Omental fat pad (tissue), 4 donors: ENCODE data around the gene PRSS50. TPM values are rescaled to one million over a fixed set of nuclear protein-coding genes. Genes with fewer than 3 reads are reported as not detected.
"Not testable (repeated sequence)": the region's sequence is repeated elsewhere in the genome, so short reads cannot be mapped to it uniquely, and the experiment has no call there.

Experiments used
- ATAC-seq: fragments of 150-250 bp; one replicate; pipeline ENCODE4 v1.9.1; 2016; ENCODE audit warnings: mild to moderate bottlenecking, moderate library complexity; ENCODE audit not compliant: low FRiP score
- DNase-seq: peaks from one replicate; pipeline ENCODE4 v3.0.0-alpha.2; 2019; ENCODE audit warnings: low spot score
- total RNA-seq, 4 donors: library from RNA; depleted of rRNA; stranded (reverse); fragments of >200 nt; gene quantifications; one replicate each; pipeline ENCODE4 v1.1.0, GENCODE V29; 2016
- TF ChIP-seq, protein P1 (sequence below), 3 donors: fragments of 450-650 bp; IDR thresholded peaks; one replicate each; pipeline ENCODE4 v1.5.1; 2016 to 2017; ENCODE audit warnings: antibody characterized with exemption in 3 of 3, mild to moderate bottlenecking in 3 of 3, moderate library complexity in 2 of 3

Gene PRSS50
- total RNA-seq, 4 donors from 2014 or later: 0.32 TPM; not detected in 3

DNA sequence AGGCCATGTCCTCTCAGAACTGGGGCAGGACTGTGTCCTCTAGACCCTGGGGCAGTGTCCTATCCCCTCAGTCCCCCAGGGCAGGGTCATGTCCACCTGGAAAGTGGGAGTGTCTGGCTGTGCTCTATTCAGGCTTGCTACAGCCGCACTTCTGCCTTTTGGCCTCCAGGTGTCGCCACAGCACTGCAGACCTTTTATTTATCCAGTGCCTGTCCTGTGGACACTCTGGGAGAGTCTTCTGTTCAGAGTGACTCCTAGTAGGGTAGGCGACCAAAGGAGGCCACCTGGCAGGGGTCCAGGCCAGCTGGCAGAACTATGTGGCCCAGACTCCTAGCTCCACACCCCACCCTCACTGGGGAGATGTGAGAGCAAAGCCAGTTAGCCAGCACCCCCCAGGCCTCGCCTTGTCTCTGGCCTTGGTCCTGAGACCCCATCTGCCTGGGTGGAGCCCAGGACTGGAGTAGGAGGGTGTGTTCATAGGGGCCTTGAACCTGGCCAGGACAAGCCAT lies 12.6 kb downstream of the PRSS50 start:
- peak; percentile 70 for ATAC-seq
- DNase-seq: no peak
- TF ChIP-seq, protein P1, sequence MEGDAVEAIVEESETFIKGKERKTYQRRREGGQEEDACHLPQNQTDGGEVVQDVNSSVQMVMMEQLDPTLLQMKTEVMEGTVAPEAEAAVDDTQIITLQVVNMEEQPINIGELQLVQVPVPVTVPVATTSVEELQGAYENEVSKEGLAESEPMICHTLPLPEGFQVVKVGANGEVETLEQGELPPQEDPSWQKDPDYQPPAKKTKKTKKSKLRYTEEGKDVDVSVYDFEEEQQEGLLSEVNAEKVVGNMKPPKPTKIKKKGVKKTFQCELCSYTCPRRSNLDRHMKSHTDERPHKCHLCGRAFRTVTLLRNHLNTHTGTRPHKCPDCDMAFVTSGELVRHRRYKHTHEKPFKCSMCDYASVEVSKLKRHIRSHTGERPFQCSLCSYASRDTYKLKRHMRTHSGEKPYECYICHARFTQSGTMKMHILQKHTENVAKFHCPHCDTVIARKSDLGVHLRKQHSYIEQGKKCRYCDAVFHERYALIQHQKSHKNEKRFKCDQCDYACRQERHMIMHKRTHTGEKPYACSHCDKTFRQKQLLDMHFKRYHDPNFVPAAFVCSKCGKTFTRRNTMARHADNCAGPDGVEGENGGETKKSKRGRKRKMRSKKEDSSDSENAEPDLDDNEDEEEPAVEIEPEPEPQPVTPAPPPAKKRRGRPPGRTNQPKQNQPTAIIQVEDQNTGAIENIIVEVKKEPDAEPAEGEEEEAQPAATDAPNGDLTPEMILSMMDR (IDR thresholded peaks at IDR 0.05): peak in 2 of 3 donors; percentile 76 to 84

DNA sequence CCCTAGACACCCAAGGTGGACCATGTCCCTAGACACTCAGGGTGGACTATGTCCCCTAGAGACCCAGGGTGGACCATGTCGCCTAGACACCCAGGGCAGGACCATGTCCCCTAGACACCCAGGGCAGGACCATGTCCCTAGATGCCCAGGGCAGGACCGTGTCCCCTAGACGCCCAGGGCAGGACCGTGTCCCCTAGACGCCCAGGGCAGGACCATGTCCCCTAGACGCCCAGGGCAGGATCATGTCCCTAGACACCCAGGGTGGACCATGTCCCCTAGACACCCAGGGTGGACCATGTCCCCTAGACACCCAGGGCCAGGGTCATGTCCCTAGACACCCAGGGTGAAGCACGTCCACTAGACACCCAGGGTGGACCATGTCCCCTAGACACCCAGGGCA lies 13.3 kb downstream of the PRSS50 start:
- DNase-seq, ATAC-seq: not testable (repeated sequence)

DNA sequence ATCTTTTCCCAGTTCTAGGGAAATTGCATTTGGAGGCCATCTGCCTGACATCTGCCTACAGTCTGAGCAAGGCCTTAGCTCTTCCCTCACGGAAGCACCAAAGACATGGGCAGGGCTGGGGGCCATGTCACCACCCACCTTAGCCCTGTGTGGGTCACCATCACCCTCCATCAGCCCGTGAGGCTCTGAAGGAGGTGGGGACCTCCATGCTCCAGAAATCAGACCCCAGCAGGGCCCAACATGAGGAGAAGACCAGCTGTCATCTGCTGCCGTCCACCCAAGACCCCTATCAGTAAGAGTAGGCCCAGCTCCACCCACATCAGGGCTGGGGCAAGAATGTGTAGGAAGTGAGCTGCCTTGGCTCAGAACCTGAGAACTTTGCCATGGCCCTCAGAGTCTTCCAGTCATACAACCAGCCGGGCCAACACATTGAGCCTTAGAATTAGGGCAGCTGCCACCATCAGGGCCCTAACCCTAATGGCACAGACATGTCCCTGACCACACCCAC lies 14.6 kb downstream of the PRSS50 start:
- no peak for DNase-seq
- TF ChIP-seq, protein P1 (IDR thresholded peaks at IDR 0.05): no peak
- no peak for ATAC-seq

DNA sequence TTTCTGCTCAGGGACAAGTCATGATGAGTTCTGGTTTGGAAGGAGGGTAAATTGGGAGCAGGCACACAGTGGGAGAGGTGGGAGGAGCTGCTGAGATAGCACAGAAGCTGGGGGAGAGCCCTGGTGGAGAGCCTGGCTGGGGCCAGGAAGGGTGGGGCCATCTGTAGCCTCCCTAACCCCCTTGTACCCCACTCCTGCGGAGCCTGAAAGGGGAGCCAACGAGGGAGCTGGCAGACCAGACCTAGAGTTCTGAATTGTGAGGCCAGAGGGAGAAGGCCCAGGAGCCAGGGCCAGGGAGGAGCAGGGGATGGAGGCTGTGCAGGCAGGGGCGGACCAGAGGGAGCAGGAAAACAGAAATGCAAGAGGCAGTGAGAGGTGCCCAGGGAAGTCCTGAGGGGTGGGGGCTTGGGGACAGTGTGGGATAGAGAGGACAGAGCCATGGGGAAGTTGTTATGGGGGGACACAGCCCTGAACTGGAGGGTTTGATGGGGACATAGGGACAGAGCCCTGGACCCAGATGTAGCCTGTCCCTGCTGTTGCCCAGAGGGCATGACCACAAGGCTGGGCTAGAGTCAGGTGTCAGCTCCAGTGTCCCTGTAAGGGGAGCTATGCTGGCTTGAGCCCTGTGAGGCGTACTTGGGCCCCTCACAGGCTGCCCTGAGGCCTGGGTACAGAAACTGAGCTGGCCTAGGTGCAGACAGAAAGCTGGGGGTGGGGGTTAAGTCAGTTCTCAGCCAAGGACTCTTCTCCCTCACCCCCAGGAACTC lies 15.2 kb downstream of the PRSS50 start:
- TF ChIP-seq, protein P1 (IDR thresholded peaks at IDR 0.05): no peak
- ATAC-seq: no peak
- DNase-seq: no peak

DNA sequence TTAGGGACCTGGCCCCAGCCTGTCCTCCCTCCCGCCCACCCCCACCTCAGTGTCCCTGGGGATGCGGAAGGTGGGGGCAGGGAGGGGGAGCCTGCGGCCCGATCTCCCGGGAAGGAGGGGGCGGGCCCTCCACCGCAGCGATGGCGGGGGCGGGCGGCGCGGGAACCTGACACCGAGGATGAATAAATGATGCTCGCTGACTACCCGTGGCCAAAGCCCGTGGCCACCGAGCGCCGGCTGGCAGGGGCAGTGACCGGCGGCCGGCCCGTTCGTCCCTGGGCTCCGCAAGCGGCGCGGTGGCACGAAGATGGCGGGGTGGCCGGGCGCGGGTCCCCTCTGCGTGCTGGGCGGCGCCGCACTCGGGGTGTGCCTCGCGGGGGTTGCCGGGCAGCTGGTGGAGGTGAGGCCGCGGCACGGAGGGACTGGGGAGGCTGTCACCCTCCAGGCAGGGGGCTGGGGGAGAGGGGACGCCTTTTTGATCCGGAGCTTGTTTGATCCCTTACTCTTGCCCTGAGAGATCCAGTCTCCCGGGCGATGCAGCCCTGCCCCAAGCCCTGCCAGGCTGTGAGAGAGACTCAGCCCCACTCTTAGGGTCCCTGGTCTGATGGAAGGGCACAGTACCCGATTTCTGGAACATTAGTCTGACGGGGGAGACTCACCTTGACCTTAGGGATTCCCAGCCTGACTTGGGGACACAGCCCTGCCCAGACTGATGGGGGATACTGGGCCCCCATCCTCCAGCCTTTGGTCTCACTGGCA lies 16.3 kb downstream of the PRSS50 start, which contains the start of gene TMIE:
TMIE (plus strand) TSS at position 212 of the 759 bp plus-strand sequence; CDS start at position 308, 96 bp downstream.
- ATAC-seq (no peak), DNase-seq (no peak)
- TF ChIP-seq, protein P1 (IDR thresholded peaks at IDR 0.05): no peak

DNA sequence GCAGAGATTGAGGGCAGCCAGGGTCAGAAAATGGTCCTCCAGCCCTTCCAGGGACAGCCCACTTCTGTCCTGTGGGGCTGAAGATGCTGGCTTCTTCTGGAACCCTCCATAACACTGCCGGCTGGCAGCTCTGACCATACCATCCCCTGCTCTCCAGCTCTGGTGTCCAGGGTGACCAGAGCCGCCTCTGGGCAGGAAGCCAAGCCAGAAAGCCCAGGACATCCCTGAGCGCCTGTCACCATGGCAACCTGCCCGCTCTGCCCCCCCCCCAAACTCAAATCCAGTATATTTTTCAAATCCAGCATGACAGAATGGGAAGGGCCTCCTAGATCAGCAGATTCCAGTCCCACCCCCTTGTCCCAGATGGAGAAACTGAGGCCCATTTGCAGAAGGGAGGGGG lies 16.9 kb downstream of the PRSS50 start:
- TF ChIP-seq, protein P1 (IDR thresholded peaks at IDR 0.05): no peak
- ATAC-seq: no peak
- DNase-seq: no peak
